DMS53 treated with DMSO at 0.1 percent for 48 hours (cell line): ENCODE results near the gene CCDC187.
A peak's percentile ranks its signal among the peaks of the same experiment; 100 is the strongest.
"Not testable (repeated sequence)": the region's sequence is repeated elsewhere in the genome, so short reads cannot be mapped to it uniquely, and the experiment has no call there.

ENCODE experiments used
- DNase-seq: peaks from one replicate; lab custom pipeline; 2025; ENCODE audit not compliant: unreplicated experiment; lab: John Stamatoyannopoulos, UW

Gene CCDC187

GRCh38 chr9:136268735-136269134 lies 35.2 kb downstream of the CCDC187 start:
- no peak for DNase-seq

GRCh38 chr9:136268318-136268717 lies 35.6 kb downstream of the CCDC187 start:
- no peak for DNase-seq

- DNase-seq = peak; percentile 9
Observed at GRCh38 chr9:136267261-136268111, 36.4 kb downstream of the CCDC187 start.

- not testable (repeated sequence) for DNase-seq
Observed at GRCh38 chr9:136266641-136267040, 37.3 kb downstream of the CCDC187 start.

GRCh38 chr9:136265561-136266355 lies 38.1 kb downstream of the CCDC187 start:
- no peak for DNase-seq

GRCh38 chr9:136264441-136265405 lies 39.2 kb downstream of the CCDC187 start:
- DNase-seq = no peak

- no peak for DNase-seq
Observed at GRCh38 chr9:136264031-136264430, 39.9 kb downstream of the CCDC187 start.

- DNase-seq = no peak
Observed at GRCh38 chr9:136262671-136263178, 41.2 kb downstream of the CCDC187 start.

GRCh38 chr9:136261686-136262430 lies 42.0 kb downstream of the CCDC187 start:
- DNase-seq = no peak

- no peak for DNase-seq
Observed at GRCh38 chr9:136260936-136261472, 42.9 kb downstream of the CCDC187 start.

- no peak for DNase-seq
Observed at GRCh38 chr9:136260521-136260920, 43.4 kb downstream of the CCDC187 start.

GRCh38 chr9:136259836-136260235 lies 44.1 kb downstream of the CCDC187 start:
- DNase-seq = no peak

GRCh38 chr9:136259517-136259813 lies 44.4 kb downstream of the CCDC187 start:
- DNase-seq = no peak

GRCh38 chr9:136258786-136259516 lies 44.9 kb downstream of the CCDC187 start:
- DNase-seq = no peak

GRCh38 chr9:136258299-136258625 lies 45.6 kb downstream of the CCDC187 start:
- DNase-seq = no peak

GRCh38 chr9:136257381-136258298 lies 46.3 kb downstream of the CCDC187 start:
- DNase-seq = no peak

- DNase-seq = no peak
Observed at GRCh38 chr9:136255896-136256890, 47.7 kb downstream of the CCDC187 start.
